ENCODE data around the gene TNNT2.
A peak's percentile ranks its signal among the peaks of the same experiment; 100 is the strongest.

TNNT2 gene

GRCh38 chr1:201376107-201376463 is 1.4 kb downstream of the TNNT2 start:
- H3K4me3 ChIP-seq (replicated peaks; ENCODE audit: low read depth, low read length): no peak overlapping the region

DNA sequence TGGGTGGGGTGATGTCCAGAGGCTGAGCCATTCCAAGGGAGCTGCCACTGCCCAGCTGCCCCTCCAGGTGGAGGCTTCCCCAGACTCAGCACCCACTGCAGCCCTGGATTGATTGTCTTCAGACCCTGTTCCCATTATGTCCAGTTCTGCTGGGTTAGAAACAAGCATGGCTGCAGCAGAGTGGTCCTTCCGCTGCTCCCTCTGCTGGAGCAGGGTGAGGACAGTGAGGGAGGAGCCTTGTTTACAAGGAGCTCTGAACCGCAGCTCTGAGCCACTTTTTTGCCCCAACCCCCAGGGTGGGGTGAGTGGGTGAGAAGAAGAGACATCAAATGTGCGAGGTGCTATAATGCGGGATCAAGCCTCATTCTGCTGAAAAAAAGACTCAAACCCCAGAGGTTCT is 2.3 kb downstream of the TNNT2 start:
- peak; percentile 31 for TF ChIP-seq CTCF (IDR thresholded peaks at IDR 0.05; ENCODE audit: low read depth, low read length, missing control alignments)
- no peak overlapping the region for H3K4me3 ChIP-seq (replicated peaks; ENCODE audit: low read depth, low read length)
- DNase-seq (ENCODE audit: extremely low read depth, low read depth): no peak

More at GRCh38 chr1:201376107-201376463, 1.4 kb downstream of the TNNT2 start:
- no peak for TF ChIP-seq CTCF (IDR thresholded peaks at IDR 0.05; ENCODE audit: low read depth, low read length, missing control alignments)
- DNase-seq (ENCODE audit: extremely low read depth, low read depth): no peak

GRCh38 chr1:201374364-201374763 is 3.1 kb downstream of the TNNT2 start:
- DNase-seq (ENCODE audit: extremely low read depth, low read depth): no peak

DNA sequence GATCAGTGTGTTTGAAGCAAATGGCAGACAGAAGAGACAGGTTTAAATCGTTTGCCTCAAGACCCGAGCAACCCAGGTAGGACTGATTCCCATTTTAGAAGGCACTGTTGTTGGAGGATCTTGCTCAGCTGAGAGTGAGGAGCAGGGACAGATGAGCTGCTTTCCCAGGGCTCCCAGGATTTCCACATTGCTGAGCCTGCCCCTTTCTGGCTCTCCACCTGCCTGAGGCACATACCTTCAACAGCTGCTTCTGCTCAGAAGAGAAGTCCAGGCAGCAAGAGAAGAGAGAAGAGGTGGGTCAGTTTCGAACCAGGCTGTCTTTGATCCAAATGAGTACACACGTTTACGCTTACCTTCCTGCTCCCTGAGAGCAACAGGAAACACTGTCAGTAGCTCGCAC is 5.7 kb downstream of the TNNT2 start:
- TF ChIP-seq CTCF (IDR thresholded peaks at IDR 0.05; ENCODE audit: low read depth, low read length, missing control alignments): no peak
- no peak overlapping the region for H3K4me3 ChIP-seq (replicated peaks; ENCODE audit: low read depth, low read length)

More at GRCh38 chr1:201374364-201374763, 3.1 kb downstream of the TNNT2 start:
- no peak for TF ChIP-seq CTCF (IDR thresholded peaks at IDR 0.05; ENCODE audit: low read depth, low read length, missing control alignments)
- H3K4me3 ChIP-seq (replicated peaks; ENCODE audit: low read depth, low read length): no peak overlapping the region

GRCh38 chr1:201371276-201371675 is 6.2 kb downstream of the TNNT2 start:
- no peak for DNase-seq (ENCODE audit: extremely low read depth, low read depth)

More for the DNA sequence above, 5.7 kb downstream of the TNNT2 start:
- DNase-seq (ENCODE audit: extremely low read depth, low read depth): no peak

DNA sequence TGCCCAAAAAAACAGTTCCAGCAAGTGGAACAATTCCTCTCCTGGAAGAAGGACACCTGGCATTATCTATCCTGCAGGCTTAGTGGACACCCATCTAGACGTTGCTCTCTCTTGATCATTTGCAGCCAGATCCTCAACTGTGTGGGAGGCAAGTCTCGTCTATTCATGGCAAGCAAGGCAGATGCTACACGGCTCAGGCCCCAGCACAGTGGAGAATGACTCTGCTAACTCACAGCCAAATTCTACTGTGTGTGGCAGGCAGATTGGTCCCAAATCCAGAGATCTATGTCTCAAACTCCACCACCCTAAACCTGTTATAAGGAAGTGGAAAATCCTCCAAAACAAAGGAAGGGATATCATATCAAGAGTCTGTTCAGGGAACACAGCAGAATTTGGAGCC is 7.0 kb downstream of the TNNT2 start:
- DNase-seq (ENCODE audit: extremely low read depth, low read depth): no peak
- TF ChIP-seq CTCF (IDR thresholded peaks at IDR 0.05; ENCODE audit: low read depth, low read length, missing control alignments): no peak
- H3K4me3 ChIP-seq (replicated peaks; ENCODE audit: low read depth, low read length): no peak overlapping the region

More at GRCh38 chr1:201371276-201371675, 6.2 kb downstream of the TNNT2 start:
- TF ChIP-seq CTCF (IDR thresholded peaks at IDR 0.05; ENCODE audit: low read depth, low read length, missing control alignments): no peak
- no peak overlapping the region for H3K4me3 ChIP-seq (replicated peaks; ENCODE audit: low read depth, low read length)

- no peak for DNase-seq (ENCODE audit: extremely low read depth, low read depth)
- no peak for TF ChIP-seq CTCF (IDR thresholded peaks at IDR 0.05; ENCODE audit: low read depth, low read length, missing control alignments)
- H3K4me3 ChIP-seq (replicated peaks; ENCODE audit: low read depth, low read length): no peak overlapping the region
These were observed 8.3 kb downstream of the TNNT2 start for GRCh38 chr1:201369209-201369608.

All from HFF-Myc (cell line).